Kasumi-1 (cell line): ENCODE data around the gene NCBP1.

ENCODE experiments used
- DNase-seq, 2 experiments: peaks; one replicate each; lab custom pipeline; 2025; lab: John Stamatoyannopoulos, UW

Gene NCBP1

GRCh38 chr9:97711223-97711626, 77.6 kb downstream of the NCBP1 start:
- no peak for DNase-seq

- no peak for DNase-seq
Observed at GRCh38 chr9:97714435-97714834, 80.8 kb downstream of the NCBP1 start.

GRCh38 chr9:97717866-97718265, 84.2 kb downstream of the NCBP1 start:
- DNase-seq, result no peak

- DNase-seq, result no peak
Observed at GRCh38 chr9:97721396-97721795, 87.8 kb downstream of the NCBP1 start.

- DNase-seq, result no peak
Observed at GRCh38 chr9:97722331-97722730, 88.7 kb downstream of the NCBP1 start.
